ENCODE results near the gene CYP39A1. TPM values are rescaled to one million over a fixed set of nuclear protein-coding genes. Genes with fewer than 3 reads are reported as not detected.

Gene CYP39A1
- total RNA-seq, 1 donor, result 0.63 TPM

DNA sequence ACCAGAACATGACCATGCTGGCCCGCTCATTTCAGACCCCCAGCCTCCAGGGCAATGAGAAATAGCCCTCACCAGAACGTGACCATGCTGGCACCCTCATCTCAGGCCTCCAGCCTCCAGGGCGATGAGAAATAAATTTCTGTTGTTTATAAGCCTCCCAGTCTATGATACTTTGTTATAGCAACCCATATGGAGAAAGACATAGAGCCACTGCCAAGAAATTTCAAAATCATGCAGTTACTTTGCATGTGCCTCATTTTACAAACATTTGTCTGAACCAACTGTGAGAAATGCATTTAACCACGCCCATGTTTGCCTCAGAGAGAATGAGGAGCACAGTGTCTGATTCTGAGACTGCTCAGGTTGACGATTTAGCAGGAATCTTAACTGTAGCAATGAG is 15.5 kb downstream of the CYP39A1 start:
- TF ChIP-seq, protein P1, sequence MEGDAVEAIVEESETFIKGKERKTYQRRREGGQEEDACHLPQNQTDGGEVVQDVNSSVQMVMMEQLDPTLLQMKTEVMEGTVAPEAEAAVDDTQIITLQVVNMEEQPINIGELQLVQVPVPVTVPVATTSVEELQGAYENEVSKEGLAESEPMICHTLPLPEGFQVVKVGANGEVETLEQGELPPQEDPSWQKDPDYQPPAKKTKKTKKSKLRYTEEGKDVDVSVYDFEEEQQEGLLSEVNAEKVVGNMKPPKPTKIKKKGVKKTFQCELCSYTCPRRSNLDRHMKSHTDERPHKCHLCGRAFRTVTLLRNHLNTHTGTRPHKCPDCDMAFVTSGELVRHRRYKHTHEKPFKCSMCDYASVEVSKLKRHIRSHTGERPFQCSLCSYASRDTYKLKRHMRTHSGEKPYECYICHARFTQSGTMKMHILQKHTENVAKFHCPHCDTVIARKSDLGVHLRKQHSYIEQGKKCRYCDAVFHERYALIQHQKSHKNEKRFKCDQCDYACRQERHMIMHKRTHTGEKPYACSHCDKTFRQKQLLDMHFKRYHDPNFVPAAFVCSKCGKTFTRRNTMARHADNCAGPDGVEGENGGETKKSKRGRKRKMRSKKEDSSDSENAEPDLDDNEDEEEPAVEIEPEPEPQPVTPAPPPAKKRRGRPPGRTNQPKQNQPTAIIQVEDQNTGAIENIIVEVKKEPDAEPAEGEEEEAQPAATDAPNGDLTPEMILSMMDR (IDR thresholded peaks at IDR 0.05; ENCODE audit: insufficient read depth, low read length), result no peak
- no peak overlapping the region for H3K4me3 ChIP-seq (ENCODE audit: low read depth, low read length)
- DNase-seq (ENCODE audit: low read depth), result peak; percentile 70

DNA sequence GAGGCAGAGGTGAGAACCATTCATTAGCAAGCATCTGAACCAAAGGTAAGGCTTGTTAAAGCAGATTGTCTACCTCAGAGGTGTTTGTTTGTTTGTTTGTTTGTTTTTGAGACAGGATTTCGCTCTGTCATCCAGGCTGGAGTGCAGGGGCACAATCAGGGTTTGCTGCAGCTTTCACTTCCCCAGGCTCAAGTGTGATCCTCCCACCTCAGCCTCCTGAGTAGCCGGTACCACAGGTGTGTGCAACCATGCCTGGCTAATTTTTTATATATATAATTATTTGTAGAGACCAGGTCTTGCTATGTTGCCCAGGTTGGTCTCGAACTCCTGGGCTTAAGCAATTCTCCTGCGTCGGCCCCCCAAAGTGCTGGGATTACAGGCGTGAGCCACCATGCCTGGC is 17.2 kb downstream of the CYP39A1 start:
- DNase-seq (ENCODE audit: low read depth), result no peak
- no peak overlapping the region for H3K4me3 ChIP-seq (ENCODE audit: low read depth, low read length)
- TF ChIP-seq, protein P1 (IDR thresholded peaks at IDR 0.05; ENCODE audit: insufficient read depth, low read length), result no peak

DNA sequence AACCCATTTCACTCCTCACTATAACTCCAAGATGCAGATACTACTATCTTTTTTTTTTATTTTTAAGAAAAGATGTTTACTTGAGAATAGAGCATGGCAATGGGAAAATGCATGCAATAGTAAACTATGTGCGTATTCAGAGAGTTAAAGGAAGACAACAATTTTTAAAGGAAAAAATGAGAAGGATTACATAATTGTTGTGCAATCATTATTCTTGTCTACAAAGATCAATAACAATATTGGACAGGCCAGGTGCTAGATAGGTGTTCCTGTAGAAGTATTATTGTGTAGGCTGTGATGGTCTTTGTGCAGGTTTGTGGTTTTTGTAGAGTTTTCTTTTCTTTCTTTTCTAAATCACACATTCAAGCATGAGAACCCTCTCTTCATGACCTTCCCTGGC is 20.6 kb downstream of the CYP39A1 start:
- DNase-seq (ENCODE audit: low read depth), result no peak
- no peak overlapping the region for H3K4me3 ChIP-seq (ENCODE audit: low read depth, low read length)
- TF ChIP-seq, protein P1 (IDR thresholded peaks at IDR 0.05; ENCODE audit: insufficient read depth, low read length), result no peak

DNA sequence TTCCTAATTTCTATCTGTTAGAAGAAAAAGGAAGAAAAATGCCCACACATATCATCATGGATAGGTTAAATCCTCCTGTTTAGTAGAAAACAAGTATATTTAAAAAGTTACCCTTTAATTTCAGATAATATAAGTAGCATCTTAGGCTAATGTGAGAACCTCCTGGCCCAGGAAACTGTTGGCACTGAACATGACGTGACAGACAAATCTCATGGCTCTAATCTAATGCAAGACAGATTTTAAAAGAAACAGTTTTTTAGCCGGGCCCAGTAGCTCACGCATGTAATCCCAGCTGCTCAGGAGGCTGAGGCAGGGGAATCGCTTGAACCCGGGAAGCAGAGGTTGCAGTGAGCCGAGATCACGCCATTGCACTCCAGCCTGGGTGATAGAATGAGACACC is 22.9 kb downstream of the CYP39A1 start:
- H3K4me3 ChIP-seq (ENCODE audit: low read depth, low read length), result no peak overlapping the region
- DNase-seq (ENCODE audit: low read depth), result no peak
- TF ChIP-seq, protein P1 (IDR thresholded peaks at IDR 0.05; ENCODE audit: insufficient read depth, low read length), result no peak

DNA sequence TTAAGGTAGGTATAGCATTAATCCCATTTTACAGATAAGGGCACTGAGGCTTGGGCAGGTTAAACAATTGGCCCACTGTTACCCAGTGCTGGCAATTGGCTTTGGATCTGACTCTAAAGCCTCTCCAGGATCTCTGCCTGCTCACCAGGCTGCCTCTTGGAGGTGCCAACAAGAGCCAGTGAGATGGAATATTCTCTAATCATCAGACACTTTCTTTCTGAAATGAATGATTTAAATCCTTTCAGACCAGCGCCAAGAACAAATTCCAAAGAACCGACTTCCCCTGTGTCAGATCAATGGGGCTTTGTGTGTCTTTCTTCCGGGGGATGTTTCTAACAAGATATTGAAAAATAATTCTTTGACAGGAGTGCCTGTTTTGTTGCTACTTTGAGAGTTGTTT is 23.6 kb downstream of the CYP39A1 start:
- no peak for DNase-seq (ENCODE audit: low read depth)
- TF ChIP-seq, protein P1 (IDR thresholded peaks at IDR 0.05; ENCODE audit: insufficient read depth, low read length), result no peak
- H3K4me3 ChIP-seq (ENCODE audit: low read depth, low read length), result no peak overlapping the region

DNA sequence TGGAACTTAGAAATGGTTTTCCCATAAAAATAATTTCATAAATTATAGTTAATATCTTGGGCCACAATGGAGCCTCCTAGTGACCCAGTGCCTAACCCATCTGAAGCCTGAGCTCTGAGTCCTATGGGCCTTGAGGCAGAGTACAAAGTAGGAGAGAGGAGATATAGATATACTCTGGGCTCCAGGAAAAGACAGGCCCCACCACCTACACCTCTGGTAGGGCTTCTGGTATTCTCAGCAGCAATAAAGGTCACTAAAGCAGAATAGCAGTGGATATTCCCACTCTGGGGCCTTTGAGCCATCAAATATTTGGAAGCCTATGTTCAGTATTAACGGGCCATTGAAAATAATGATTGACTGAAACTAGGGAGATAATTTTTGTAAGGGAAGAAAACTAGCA is 24.1 kb downstream of the CYP39A1 start:
- DNase-seq (ENCODE audit: low read depth), result no peak
- TF ChIP-seq, protein P1 (IDR thresholded peaks at IDR 0.05; ENCODE audit: insufficient read depth, low read length), result no peak
- H3K4me3 ChIP-seq (ENCODE audit: low read depth, low read length), result no peak overlapping the region

DNA sequence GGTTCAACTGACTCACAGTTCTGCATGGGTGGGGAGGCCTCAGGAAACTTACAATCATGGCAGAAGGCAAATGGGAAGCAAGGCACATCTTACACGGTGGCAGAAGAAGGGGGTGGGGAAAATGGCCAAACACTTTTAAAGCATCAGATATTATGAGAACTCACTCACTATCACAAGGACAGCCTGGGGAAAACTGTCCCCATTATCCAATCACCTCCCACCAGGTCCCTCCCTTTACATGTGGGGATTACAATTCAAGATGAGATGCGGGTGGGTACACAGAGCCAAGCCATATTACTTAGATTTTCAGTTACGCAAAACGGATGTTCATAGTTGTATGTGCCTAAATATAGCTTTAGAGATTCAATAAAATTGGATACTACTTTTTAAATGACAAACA is 25.6 kb downstream of the CYP39A1 start:
- no peak for DNase-seq (ENCODE audit: low read depth)
- no peak overlapping the region for H3K4me3 ChIP-seq (ENCODE audit: low read depth, low read length)
- TF ChIP-seq, protein P1 (IDR thresholded peaks at IDR 0.05; ENCODE audit: insufficient read depth, low read length), result no peak
